WTC11 (cell line): ENCODE results near the gene PTPN3. TPM values are rescaled to one million over a fixed set of nuclear protein-coding genes. Genes with fewer than 3 reads are reported as not detected.

Source experiments
- ATAC-seq: fragments of 200-7000 bp; cut with Tn5 transposase; 2 replicates; pipeline ENCODE4 v1.10.0; 2021; ENCODE audit warnings: mild to moderate bottlenecking, moderate library complexity
- CTCF ChIA-PET: fragments of 300-600 bp; sonication (Branson Sonifier 250); formaldehyde crosslinking; loops from one replicate; lab custom pipeline; 2021; ENCODE audit warnings: antibody characterized with exemption; lab: Charles Lee
- POLR2A ChIA-PET: fragments of 350-600 bp; sonication (Branson Sonifier 250); formaldehyde crosslinking; loops from one replicate; lab custom pipeline; 2021; ENCODE audit warnings: antibody characterized with exemption; lab: Charles Lee
- DNase-seq: peaks from one replicate; pipeline ENCODE4 v3.0.0; 2021; ENCODE audit warnings: low spot score
- H3K27ac Mint-ChIP-seq: 2 replicates; pipeline ENCODE4 v1.8.0; 2021; ENCODE audit warnings: mixed read lengths
- H3K27me3 Mint-ChIP-seq: 2 replicates; pipeline ENCODE4 v1.8.0; 2021; ENCODE audit warnings: low read depth, mild to moderate bottlenecking, moderate library complexity, mixed read lengths
- H3K36me3 Mint-ChIP-seq: 2 replicates; pipeline ENCODE4 v1.8.0; 2021; ENCODE audit warnings: mixed read lengths
- H3K4me1 Mint-ChIP-seq: 2 replicates; pipeline ENCODE4 v1.8.0; 2022; ENCODE audit warnings: mixed read lengths
- H3K4me3 Mint-ChIP-seq: 2 replicates; pipeline ENCODE4 v1.8.0; 2021; ENCODE audit warnings: mild to moderate bottlenecking, moderate library complexity, mixed read lengths
- H3K9me3 Mint-ChIP-seq: 2 replicates; pipeline ENCODE4 v1.8.0; 2021; ENCODE audit warnings: mixed read lengths
- CBFB ChIP-seq: sonication (generic); formaldehyde crosslinking; IDR thresholded peaks from 2 replicates; pipeline ENCODE4 v1.8.1; 2022; ENCODE audit warnings: mild to moderate bottlenecking, low read depth, missing genetic modification reagents
- CREB1 ChIP-seq: sonication (generic); formaldehyde crosslinking; IDR thresholded peaks from 2 replicates; pipeline ENCODE4 v1.8.0; 2023; ENCODE audit warnings: mild to moderate bottlenecking, missing genetic modification reagents
- CREM ChIP-seq: sonication (generic); formaldehyde crosslinking; IDR thresholded peaks from 2 replicates; pipeline ENCODE4 v1.8.1; 2022; ENCODE audit warnings: mild to moderate bottlenecking, missing genetic modification reagents, moderate library complexity
- EMX1 ChIP-seq: fragments of 250-450 bp; sonication (Bioruptor Pico); IDR thresholded peaks from 2 replicates; pipeline ENCODE4 v1.8.0; 2021; ENCODE audit warnings: mild to moderate bottlenecking
- MXD4 ChIP-seq: fragments of 250-450 bp; sonication (Bioruptor Pico); IDR thresholded peaks from 2 replicates; pipeline ENCODE4 v1.8.0; 2021; ENCODE audit warnings: mild to moderate bottlenecking, moderate library complexity, borderline replicate concordance
- NFATC4 ChIP-seq: fragments of 250-450 bp; sonication (Bioruptor Pico); IDR thresholded peaks from 2 replicates; pipeline ENCODE4 v1.9.0; 2021; ENCODE audit warnings: mild to moderate bottlenecking
- NFE2L1 ChIP-seq: sonication (generic); formaldehyde crosslinking; IDR thresholded peaks from 2 replicates; pipeline ENCODE4 v1.8.1; 2023; ENCODE audit warnings: missing genetic modification reagents
- NR2C2 ChIP-seq: sonication (generic); formaldehyde crosslinking; IDR thresholded peaks from 2 replicates; pipeline ENCODE4 v1.8.0; 2022; ENCODE audit warnings: mild to moderate bottlenecking, missing genetic modification reagents
- RORB ChIP-seq: fragments of 250-450 bp; sonication (Bioruptor Pico); IDR thresholded peaks from 2 replicates; pipeline ENCODE4 v1.9.0; 2021; ENCODE audit warnings: mild to moderate bottlenecking
- SMAD4 ChIP-seq: sonication (generic); formaldehyde crosslinking; IDR thresholded peaks from 2 replicates; pipeline ENCODE4 v1.8.0; 2022; ENCODE audit warnings: mild to moderate bottlenecking, missing genetic modification reagents
- SOX15 ChIP-seq: fragments of 250-450 bp; sonication (Bioruptor Pico); IDR thresholded peaks from 2 replicates; pipeline ENCODE4 v1.9.0; 2021; ENCODE audit warnings: mild to moderate bottlenecking
- SP1 ChIP-seq: sonication (generic); formaldehyde crosslinking; conservative IDR thresholded peaks from 2 replicates; pipeline ENCODE4 v1.8.1; 2022; ENCODE audit warnings: missing genetic modification reagents
- TEAD1 ChIP-seq: sonication (generic); formaldehyde crosslinking; IDR thresholded peaks from 2 replicates; pipeline ENCODE4 v1.8.0; 2022; ENCODE audit warnings: mild to moderate bottlenecking, missing genetic modification reagents
- TP53 ChIP-seq: sonication (generic); formaldehyde crosslinking; IDR thresholded peaks from 2 replicates; pipeline ENCODE4 v1.8.1; 2023; ENCODE audit warnings: mild to moderate bottlenecking, missing genetic modification reagents
- ZNF219 ChIP-seq: sonication (generic); formaldehyde crosslinking; IDR thresholded peaks from 2 replicates; pipeline ENCODE4 v1.8.0; 2023; ENCODE audit warnings: missing genetic modification reagents, mild to moderate bottlenecking, borderline replicate concordance
- ZNF263 ChIP-seq: sonication (generic); formaldehyde crosslinking; IDR thresholded peaks from 2 replicates; pipeline ENCODE4 v1.8.1; 2022; ENCODE audit warnings: low read depth, mild to moderate bottlenecking, moderate library complexity, missing genetic modification reagents
- ZNF396 ChIP-seq: fragments of 250-450 bp; sonication (Bioruptor Pico); IDR thresholded peaks from 2 replicates; pipeline ENCODE4 v1.8.0; 2021; ENCODE audit warnings: mild to moderate bottlenecking, moderate library complexity, borderline replicate concordance
- total RNA-seq: library from RNA; stranded (reverse); gene quantifications from 3 replicates; pipeline ENCODE4 v1.2.3, GENCODE V29; 2021
- TF ChIP-seq, protein P1 (sequence below): sonication (generic); formaldehyde crosslinking; IDR thresholded peaks from 2 replicates; pipeline ENCODE4 v1.8.1; 2022; ENCODE audit warnings: low read depth, missing genetic modification reagents, borderline replicate concordance
- TF ChIP-seq, protein P2 (sequence below): sonication (generic); formaldehyde crosslinking; IDR thresholded peaks from 2 replicates; pipeline ENCODE4 v1.8.0; 2023; ENCODE audit warnings: missing genetic modification reagents, mild to moderate bottlenecking, borderline replicate concordance
- TF ChIP-seq, protein P3 (sequence below): sonication (generic); formaldehyde crosslinking; IDR thresholded peaks from 2 replicates; pipeline ENCODE4 v1.8.1; 2023; ENCODE audit warnings: mild to moderate bottlenecking, missing genetic modification reagents
- TF ChIP-seq, protein P4 (sequence below): sonication (generic); formaldehyde crosslinking; IDR thresholded peaks from 2 replicates; pipeline ENCODE4 v1.8.0; 2022; ENCODE audit warnings: mild to moderate bottlenecking, missing genetic modification reagents

The PTPN3 gene
- total RNA-seq, 1 experiment from 2014 or later: 1.7 TPM

DNA sequence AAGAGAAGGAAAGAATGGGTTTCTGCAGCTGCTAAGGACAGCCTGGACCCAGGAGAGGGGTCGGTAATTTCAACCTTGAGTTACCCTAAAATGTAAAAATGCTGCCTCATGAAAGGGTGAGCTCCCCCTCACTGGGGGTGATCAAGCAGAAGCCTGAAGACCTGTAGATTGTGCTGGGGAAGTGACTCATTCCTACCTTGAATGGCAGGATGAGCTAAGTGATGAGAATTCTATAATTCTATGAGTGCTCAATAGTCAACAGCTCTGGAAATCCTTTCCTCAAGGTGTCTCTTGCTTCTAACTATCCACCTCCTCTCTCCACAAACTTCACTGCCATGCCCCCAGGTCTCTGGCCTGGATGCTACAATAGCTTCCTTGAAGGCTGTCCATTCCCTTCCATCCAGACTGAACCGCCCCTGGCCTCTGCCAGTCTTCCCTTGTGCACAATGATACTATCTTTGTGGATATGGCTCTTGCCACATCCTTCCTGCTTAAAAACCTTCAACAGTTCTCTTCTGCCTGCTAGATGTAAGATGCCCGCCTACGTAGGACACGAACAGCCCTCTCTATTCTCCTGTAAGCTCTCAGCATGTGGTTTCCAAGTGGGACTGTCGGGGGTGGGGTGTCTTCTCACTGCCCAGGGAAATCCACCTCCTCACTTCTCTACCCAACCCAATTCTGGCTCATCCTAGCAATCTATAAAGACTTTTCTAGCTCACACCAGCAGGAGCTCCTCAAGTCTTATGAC is 50.6 kb downstream of the PTPN3 start (continued):
- TF ChIP-seq, protein P1, sequence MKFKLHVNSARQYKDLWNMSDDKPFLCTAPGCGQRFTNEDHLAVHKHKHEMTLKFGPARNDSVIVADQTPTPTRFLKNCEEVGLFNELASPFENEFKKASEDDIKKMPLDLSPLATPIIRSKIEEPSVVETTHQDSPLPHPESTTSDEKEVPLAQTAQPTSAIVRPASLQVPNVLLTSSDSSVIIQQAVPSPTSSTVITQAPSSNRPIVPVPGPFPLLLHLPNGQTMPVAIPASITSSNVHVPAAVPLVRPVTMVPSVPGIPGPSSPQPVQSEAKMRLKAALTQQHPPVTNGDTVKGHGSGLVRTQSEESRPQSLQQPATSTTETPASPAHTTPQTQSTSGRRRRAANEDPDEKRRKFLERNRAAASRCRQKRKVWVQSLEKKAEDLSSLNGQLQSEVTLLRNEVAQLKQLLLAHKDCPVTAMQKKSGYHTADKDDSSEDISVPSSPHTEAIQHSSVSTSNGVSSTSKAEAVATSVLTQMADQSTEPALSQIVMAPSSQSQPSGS (CRISPR knock-in tag): no peak
- TF ChIP-seq NR2C2 (CRISPR knock-in tag): no peak
- no peak for TF ChIP-seq CREM (CRISPR knock-in tag)
- TF ChIP-seq ZNF219 (CRISPR knock-in tag): no peak
- no peak for TF ChIP-seq RORB (CRISPR knock-in tag)
- no peak for TF ChIP-seq SOX15 (CRISPR knock-in tag)
- no peak for TF ChIP-seq CBFB (CRISPR knock-in tag)
- no peak for TF ChIP-seq ZNF263 (CRISPR knock-in tag)
- TF ChIP-seq, protein P2, sequence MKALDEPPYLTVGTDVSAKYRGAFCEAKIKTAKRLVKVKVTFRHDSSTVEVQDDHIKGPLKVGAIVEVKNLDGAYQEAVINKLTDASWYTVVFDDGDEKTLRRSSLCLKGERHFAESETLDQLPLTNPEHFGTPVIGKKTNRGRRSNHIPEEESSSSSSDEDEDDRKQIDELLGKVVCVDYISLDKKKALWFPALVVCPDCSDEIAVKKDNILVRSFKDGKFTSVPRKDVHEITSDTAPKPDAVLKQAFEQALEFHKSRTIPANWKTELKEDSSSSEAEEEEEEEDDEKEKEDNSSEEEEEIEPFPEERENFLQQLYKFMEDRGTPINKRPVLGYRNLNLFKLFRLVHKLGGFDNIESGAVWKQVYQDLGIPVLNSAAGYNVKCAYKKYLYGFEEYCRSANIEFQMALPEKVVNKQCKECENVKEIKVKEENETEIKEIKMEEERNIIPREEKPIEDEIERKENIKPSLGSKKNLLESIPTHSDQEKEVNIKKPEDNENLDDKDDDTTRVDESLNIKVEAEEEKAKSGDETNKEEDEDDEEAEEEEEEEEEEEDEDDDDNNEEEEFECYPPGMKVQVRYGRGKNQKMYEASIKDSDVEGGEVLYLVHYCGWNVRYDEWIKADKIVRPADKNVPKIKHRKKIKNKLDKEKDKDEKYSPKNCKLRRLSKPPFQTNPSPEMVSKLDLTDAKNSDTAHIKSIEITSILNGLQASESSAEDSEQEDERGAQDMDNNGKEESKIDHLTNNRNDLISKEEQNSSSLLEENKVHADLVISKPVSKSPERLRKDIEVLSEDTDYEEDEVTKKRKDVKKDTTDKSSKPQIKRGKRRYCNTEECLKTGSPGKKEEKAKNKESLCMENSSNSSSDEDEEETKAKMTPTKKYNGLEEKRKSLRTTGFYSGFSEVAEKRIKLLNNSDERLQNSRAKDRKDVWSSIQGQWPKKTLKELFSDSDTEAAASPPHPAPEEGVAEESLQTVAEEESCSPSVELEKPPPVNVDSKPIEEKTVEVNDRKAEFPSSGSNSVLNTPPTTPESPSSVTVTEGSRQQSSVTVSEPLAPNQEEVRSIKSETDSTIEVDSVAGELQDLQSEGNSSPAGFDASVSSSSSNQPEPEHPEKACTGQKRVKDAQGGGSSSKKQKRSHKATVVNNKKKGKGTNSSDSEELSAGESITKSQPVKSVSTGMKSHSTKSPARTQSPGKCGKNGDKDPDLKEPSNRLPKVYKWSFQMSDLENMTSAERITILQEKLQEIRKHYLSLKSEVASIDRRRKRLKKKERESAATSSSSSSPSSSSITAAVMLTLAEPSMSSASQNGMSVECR: no peak
- TF ChIP-seq EMX1 (CRISPR knock-in tag): no peak
- TF ChIP-seq TP53 (CRISPR knock-in tag): no peak

DNA sequence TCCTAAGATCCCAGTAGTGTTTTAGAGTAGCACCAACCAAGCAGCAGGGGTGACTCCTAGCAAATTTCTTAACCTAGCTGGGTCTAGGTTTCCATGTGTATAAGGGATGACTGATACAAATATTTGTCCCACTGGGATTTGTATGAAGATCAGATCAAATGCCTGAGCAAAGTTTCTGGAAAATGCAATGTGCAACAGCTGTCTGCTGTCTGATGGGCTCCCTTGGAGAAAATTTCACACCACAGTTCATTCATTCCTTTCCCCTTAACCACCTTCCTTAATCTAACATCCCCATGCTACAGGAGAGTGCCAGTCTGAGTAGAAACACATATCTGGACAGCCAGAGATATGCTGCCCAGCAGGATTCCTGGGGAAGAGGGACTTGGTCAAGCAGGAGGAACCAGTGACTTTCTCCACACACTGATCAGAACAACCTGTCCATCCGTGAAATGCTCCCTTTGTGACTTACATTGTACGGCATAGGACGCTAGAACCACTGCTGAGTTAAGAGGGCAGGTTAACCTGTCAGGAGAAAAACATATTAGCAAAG is 53.3 kb downstream of the PTPN3 start:
- H3K27ac Mint-ChIP-seq: no peak overlapping the region
- TF ChIP-seq SMAD4 (CRISPR knock-in tag): no peak
- TF ChIP-seq, all 79 proteins: peak for 0
- ATAC-seq (no peak), DNase-seq (no peak)
- H3K4me1 Mint-ChIP-seq: peaks cover 18% of the 10 kb centered on the region
- CTCF ChIA-PET: no interaction called here
- POLR2A ChIA-PET: no interaction called here
- no peaks in the 10 kb centered on the region for H3K27me3 Mint-ChIP-seq
- H3K4me3 Mint-ChIP-seq: no peak overlapping the region
- H3K36me3 Mint-ChIP-seq: no peaks in the 10 kb centered on the region
- H3K9me3 Mint-ChIP-seq: no peaks in the 10 kb centered on the region

DNA sequence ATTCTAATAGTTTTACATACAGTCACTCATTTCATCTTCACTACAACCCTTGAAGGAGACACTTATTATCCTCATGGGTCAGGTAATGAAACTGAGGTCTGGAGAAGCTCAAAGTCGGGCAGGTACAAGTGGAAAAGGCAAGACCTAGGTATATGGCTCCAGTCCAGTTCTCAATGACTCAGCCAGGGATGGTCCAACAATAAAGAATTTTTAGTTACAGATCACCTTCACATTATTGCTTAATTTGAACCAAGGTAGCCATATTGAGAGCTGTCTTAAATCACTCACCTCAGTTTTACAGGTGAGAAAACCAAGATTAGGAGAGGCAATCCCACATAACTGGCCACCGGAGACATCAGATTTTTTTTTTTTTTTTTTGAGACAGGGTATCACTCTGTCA is 55.4 kb downstream of the PTPN3 start:
- H3K27ac Mint-ChIP-seq: no peak overlapping the region
- H3K4me3 Mint-ChIP-seq: no peak overlapping the region
- ChIA-PET CTCF (interaction anchor here (4.1 kb wide), 1 partner anchor 33 kb away, joined by 48 read pairs; no protein-coding TSS in a partner anchor), POLR2A (no interaction called here)
- no peaks in the 10 kb centered on the region for H3K36me3 Mint-ChIP-seq
- no peak for ATAC-seq
- H3K27me3 Mint-ChIP-seq: peaks cover 2% of the 10 kb centered on the region; the same call in 1 of the 2 replicates
- H3K9me3 Mint-ChIP-seq: no peaks in the 10 kb centered on the region
- no peak for DNase-seq
- H3K4me1 Mint-ChIP-seq: peaks cover 9% of the 10 kb centered on the region
- TF ChIP-seq, protein P1 (CRISPR knock-in tag): no peak
- TF ChIP-seq, protein P3, sequence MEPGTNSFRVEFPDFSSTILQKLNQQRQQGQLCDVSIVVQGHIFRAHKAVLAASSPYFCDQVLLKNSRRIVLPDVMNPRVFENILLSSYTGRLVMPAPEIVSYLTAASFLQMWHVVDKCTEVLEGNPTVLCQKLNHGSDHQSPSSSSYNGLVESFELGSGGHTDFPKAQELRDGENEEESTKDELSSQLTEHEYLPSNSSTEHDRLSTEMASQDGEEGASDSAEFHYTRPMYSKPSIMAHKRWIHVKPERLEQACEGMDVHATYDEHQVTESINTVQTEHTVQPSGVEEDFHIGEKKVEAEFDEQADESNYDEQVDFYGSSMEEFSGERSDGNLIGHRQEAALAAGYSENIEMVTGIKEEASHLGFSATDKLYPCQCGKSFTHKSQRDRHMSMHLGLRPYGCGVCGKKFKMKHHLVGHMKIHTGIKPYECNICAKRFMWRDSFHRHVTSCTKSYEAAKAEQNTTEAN: no peak
- TF ChIP-seq NFE2L1 (CRISPR knock-in tag) (no peak), TEAD1 (no peak), MXD4 (no peak), SP1 (CRISPR knock-in tag) (no peak), CREB1 (CRISPR knock-in tag) (no peak), ZNF396 (no peak), NFATC4 (CRISPR knock-in tag) (no peak)
- TF ChIP-seq, protein P4, sequence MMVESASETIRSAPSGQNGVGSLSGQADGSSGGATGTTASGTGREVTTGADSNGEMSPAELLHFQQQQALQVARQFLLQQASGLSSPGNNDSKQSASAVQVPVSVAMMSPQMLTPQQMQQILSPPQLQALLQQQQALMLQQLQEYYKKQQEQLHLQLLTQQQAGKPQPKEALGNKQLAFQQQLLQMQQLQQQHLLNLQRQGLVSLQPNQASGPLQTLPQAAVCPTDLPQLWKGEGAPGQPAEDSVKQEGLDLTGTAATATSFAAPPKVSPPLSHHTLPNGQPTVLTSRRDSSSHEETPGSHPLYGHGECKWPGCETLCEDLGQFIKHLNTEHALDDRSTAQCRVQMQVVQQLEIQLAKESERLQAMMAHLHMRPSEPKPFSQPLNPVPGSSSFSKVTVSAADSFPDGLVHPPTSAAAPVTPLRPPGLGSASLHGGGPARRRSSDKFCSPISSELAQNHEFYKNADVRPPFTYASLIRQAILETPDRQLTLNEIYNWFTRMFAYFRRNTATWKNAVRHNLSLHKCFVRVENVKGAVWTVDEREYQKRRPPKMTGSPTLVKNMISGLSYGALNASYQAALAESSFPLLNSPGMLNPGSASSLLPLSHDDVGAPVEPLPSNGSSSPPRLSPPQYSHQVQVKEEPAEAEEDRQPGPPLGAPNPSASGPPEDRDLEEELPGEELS: no peak
